ENCODE results near the gene LTBP3. TPM values are rescaled to one million over a fixed set of nuclear protein-coding genes. Genes with fewer than 3 reads are reported as not detected.

Gene LTBP3
- total and polyA plus RNA-seq, 2 of the 13 experiments (the other 11 are each of a cell fraction or from before 2014, with no cell fraction given) = 12.2 to 68.1 TPM

DNA sequence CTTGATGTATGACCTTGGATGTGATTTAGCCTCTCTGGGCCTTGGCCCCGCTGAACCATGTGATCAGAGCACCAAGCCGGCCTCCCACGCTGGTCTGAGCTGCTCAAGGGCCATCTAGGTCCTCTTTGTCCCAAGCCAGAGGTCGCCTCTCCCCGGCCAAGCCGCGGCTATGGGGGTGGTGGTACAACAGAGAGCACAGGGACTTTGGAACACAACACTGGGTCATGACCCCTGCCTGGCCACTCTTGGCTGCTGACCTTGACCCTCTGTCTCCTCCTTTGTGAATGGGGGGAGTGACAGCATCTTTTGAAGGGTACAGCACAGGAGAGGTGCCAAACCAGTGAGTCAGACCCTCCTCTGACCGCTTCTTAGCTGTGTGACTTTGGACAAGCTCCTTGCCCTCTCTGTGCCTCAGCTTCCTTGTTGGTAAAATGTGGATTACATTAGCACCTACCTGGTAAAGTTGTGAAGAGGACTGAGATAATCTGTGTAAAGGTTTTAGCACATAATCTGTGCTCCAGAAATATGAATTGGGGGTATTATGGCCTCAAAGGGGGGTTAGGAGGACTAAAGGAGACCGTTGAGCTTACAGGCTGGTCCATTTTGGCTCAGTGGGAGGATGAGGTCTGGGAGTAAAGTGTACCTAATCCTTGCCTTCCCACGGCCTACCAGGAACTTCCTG, 28.5 kb downstream of the LTBP3 start (continued):
- TF ChIP-seq, protein P1, sequence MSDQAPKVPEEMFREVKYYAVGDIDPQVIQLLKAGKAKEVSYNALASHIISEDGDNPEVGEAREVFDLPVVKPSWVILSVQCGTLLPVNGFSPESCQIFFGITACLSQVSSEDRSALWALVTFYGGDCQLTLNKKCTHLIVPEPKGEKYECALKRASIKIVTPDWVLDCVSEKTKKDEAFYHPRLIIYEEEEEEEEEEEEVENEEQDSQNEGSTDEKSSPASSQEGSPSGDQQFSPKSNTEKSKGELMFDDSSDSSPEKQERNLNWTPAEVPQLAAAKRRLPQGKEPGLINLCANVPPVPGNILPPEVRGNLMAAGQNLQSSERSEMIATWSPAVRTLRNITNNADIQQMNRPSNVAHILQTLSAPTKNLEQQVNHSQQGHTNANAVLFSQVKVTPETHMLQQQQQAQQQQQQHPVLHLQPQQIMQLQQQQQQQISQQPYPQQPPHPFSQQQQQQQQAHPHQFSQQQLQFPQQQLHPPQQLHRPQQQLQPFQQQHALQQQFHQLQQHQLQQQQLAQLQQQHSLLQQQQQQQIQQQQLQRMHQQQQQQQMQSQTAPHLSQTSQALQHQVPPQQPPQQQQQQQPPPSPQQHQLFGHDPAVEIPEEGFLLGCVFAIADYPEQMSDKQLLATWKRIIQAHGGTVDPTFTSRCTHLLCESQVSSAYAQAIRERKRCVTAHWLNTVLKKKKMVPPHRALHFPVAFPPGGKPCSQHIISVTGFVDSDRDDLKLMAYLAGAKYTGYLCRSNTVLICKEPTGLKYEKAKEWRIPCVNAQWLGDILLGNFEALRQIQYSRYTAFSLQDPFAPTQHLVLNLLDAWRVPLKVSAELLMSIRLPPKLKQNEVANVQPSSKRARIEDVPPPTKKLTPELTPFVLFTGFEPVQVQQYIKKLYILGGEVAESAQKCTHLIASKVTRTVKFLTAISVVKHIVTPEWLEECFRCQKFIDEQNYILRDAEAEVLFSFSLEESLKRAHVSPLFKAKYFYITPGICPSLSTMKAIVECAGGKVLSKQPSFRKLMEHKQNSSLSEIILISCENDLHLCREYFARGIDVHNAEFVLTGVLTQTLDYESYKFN (CRISPR knock-in tag; conservative IDR thresholded peaks at IDR 0.05) = peak; percentile 86
- TF ChIP-seq ZNF772 (CRISPR knock-in tag; IDR thresholded peaks at IDR 0.05) (0 out of 2 replicates have a peak, but pooled peaks have one; percentile 19), FOXC1 (CRISPR knock-in tag; IDR thresholded peaks at IDR 0.05; ENCODE audit: borderline replicate concordance) (0 out of 2 replicates have a peak, but pooled peaks have one; percentile 35), ZNF17 (CRISPR knock-in tag; IDR thresholded peaks at IDR 0.05) (no peak), ZBTB3 (CRISPR knock-in tag; IDR thresholded peaks at IDR 0.05; ENCODE audit: borderline replicate concordance, low read depth) (peak; percentile 34; the same call in 1 of the 2 replicates), MAFK (conservative IDR thresholded peaks at IDR 0.05 in 1 of 2, IDR thresholded peaks at IDR 0.05 in 1 of 2; ENCODE audit: low read length in 2 of 2) (no peak), EP300 (IDR thresholded peaks at IDR 0.05; ENCODE audit: low read depth in 2 of 2, low read length in 2 of 2) (peak in 1 of 2 experiments; percentile 54; a peak in 1 of 4 replicates), EP300 (CRISPR knock-in tag; IDR thresholded peaks at IDR 0.05; ENCODE audit: borderline replicate concordance) (peak; percentile 51; the same call in 1 of the 2 replicates), KLF11 (CRISPR knock-in tag; IDR thresholded peaks at IDR 0.05) (no peak), ZNF788 (CRISPR knock-in tag; IDR thresholded peaks at IDR 0.05; ENCODE audit: borderline replicate concordance) (no peak), NR2F6 (IDR thresholded peaks at IDR 0.05) (peak; percentile 96), NR2F6 (CRISPR knock-in tag; IDR thresholded peaks at IDR 0.05) (peak; percentile 95), JUND (CRISPR knock-in tag; IDR thresholded peaks at IDR 0.05) (peak; percentile 48; the same call in 1 of the 2 replicates)
- TF ChIP-seq, protein P2, sequence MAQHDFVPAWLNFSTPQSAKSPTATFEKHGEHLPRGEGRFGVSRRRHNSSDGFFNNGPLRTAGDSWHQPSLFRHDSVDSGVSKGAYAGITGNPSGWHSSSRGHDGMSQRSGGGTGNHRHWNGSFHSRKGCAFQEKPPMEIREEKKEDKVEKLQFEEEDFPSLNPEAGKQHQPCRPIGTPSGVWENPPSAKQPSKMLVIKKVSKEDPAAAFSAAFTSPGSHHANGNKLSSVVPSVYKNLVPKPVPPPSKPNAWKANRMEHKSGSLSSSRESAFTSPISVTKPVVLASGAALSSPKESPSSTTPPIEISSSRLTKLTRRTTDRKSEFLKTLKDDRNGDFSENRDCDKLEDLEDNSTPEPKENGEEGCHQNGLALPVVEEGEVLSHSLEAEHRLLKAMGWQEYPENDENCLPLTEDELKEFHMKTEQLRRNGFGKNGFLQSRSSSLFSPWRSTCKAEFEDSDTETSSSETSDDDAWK (CRISPR knock-in tag; IDR thresholded peaks at IDR 0.05) = no peak
- TF ChIP-seq, protein P3, sequence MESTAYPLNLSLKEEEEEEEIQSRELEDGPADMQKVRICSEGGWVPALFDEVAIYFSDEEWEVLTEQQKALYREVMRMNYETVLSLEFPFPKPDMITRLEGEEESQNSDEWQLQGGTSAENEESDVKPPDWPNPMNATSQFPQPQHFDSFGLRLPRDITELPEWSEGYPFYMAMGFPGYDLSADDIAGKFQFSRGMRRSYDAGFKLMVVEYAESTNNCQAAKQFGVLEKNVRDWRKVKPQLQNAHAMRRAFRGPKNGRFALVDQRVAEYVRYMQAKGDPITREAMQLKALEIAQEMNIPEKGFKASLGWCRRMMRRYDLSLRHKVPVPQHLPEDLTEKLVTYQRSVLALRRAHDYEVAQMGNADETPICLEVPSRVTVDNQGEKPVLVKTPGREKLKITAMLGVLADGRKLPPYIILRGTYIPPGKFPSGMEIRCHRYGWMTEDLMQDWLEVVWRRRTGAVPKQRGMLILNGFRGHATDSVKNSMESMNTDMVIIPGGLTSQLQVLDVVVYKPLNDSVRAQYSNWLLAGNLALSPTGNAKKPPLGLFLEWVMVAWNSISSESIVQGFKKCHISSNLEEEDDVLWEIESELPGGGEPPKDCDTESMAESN (CRISPR knock-in tag; conservative IDR thresholded peaks at IDR 0.05) = 0 out of 2 replicates have a peak, but pooled peaks have one; percentile 63
- TF ChIP-seq, protein P4, sequence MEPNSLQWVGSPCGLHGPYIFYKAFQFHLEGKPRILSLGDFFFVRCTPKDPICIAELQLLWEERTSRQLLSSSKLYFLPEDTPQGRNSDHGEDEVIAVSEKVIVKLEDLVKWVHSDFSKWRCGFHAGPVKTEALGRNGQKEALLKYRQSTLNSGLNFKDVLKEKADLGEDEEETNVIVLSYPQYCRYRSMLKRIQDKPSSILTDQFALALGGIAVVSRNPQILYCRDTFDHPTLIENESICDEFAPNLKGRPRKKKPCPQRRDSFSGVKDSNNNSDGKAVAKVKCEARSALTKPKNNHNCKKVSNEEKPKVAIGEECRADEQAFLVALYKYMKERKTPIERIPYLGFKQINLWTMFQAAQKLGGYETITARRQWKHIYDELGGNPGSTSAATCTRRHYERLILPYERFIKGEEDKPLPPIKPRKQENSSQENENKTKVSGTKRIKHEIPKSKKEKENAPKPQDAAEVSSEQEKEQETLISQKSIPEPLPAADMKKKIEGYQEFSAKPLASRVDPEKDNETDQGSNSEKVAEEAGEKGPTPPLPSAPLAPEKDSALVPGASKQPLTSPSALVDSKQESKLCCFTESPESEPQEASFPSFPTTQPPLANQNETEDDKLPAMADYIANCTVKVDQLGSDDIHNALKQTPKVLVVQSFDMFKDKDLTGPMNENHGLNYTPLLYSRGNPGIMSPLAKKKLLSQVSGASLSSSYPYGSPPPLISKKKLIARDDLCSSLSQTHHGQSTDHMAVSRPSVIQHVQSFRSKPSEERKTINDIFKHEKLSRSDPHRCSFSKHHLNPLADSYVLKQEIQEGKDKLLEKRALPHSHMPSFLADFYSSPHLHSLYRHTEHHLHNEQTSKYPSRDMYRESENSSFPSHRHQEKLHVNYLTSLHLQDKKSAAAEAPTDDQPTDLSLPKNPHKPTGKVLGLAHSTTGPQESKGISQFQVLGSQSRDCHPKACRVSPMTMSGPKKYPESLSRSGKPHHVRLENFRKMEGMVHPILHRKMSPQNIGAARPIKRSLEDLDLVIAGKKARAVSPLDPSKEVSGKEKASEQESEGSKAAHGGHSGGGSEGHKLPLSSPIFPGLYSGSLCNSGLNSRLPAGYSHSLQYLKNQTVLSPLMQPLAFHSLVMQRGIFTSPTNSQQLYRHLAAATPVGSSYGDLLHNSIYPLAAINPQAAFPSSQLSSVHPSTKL (CRISPR knock-in tag; IDR thresholded peaks at IDR 0.05) = peak; percentile 53
